SJSA1 (cell line): Measurements from ENCODE around the gene RCN2. TPM values are rescaled to one million over a fixed set of nuclear protein-coding genes. Genes with fewer than 3 reads are reported as not detected.

Experiments
- DNase-seq, 2 experiments: peaks; one replicate each; pipeline ENCODE4 v3.0.0-alpha.2; 2015 to 2020; ENCODE audit warnings: low spot score in 2 of 2, low read depth in 1 of 2
- H3K27ac ChIP-seq: fragments of 250-450 bp; sonication (Bioruptor Pico); 2 replicates; pipeline ENCODE4 v1.5.1; 2020; ENCODE audit warnings: mild to moderate bottlenecking, moderate library complexity
- H3K27me3 ChIP-seq: fragments of 250-450 bp; sonication (Bioruptor Pico); replicated peaks from 2 replicates; pipeline ENCODE4 v1.5.1; 2020; ENCODE audit warnings: mild to moderate bottlenecking, moderate library complexity
- H3K36me3 ChIP-seq: fragments of 250-450 bp; sonication (Bioruptor Pico); 2 replicates; pipeline ENCODE4 v1.5.1; 2020; ENCODE audit warnings: mild to moderate bottlenecking
- H3K4me1 ChIP-seq: fragments of 250-450 bp; sonication (Bioruptor Pico); replicated peaks from 2 replicates; pipeline ENCODE4 v1.6.1; 2021; ENCODE audit warnings: mild to moderate bottlenecking
- H3K4me3 ChIP-seq: fragments of 250-450 bp; sonication (Bioruptor Pico); 2 replicates; pipeline ENCODE4 v1.5.1; 2020; ENCODE audit warnings: mild to moderate bottlenecking
- H3K9me3 ChIP-seq: fragments of 250-450 bp; sonication (Bioruptor Pico); replicated peaks from 2 replicates; pipeline ENCODE4 v1.5.1; 2020; ENCODE audit warnings: mild to moderate bottlenecking
- total RNA-seq: library from RNA; depleted of rRNA; stranded (reverse); fragments of >200 nt; shearing (Covaris generic); gene quantifications from 2 replicates; pipeline ENCODE4 v1.2.3, GENCODE V29; 2014; rRNA removed

The RCN2 gene
- total RNA-seq, 1 experiment from 2014 or later, result 135 TPM

DNA sequence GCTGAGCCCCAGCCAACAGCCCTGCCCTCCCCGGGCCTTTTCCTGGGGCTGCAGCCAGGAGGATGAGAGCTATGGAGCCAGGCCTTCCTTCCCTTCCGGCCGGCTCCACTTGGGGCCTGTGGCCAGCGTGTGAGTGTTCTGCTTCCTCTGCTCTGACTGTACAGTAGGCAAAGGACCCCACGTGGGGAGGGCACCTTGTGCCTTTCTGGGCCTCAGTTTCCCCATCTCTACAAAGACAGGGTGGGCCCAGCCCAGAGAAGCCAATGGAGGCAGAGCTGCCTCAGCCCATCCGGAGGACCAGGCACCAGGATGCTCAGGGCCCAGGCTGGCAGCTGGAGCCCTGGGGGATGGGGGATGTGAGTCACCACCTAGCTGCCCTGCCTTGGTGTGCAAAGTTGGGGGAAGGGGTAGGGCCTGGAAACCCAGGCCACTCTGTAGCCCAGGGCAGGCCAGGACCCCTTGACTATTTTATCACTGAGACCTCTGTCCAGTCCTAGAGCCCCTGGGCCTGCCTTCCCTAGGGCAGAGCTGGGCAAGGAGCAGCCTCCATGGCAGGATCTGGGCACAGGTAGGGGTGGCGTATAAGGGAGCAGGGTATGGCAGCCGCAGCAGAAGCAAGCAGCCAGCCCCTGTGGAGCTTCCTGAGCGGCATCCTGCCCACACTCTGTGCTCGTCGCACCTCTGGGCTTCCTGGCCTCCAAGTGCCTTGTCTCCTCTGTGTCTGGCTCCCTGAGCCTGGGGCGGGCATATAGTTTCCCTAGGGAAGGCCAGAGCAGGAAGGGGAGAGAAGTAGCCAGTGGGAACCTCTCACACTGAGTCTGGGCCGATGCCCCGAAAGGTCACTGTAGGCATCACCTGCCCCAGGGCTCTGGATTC lies 65.2 kb downstream of the RCN2 start:
- Histone ChIP-seq H3K9me3 (no peaks in the 10 kb centered on the region), H3K27me3 (no peaks in the 10 kb centered on the region), H3K27ac (no peak overlapping the region), H3K4me1 (no peaks in the 10 kb centered on the region), H3K36me3 (no peaks in the 10 kb centered on the region), H3K4me3 (no peak overlapping the region)
- DNase-seq, result no peak

DNA sequence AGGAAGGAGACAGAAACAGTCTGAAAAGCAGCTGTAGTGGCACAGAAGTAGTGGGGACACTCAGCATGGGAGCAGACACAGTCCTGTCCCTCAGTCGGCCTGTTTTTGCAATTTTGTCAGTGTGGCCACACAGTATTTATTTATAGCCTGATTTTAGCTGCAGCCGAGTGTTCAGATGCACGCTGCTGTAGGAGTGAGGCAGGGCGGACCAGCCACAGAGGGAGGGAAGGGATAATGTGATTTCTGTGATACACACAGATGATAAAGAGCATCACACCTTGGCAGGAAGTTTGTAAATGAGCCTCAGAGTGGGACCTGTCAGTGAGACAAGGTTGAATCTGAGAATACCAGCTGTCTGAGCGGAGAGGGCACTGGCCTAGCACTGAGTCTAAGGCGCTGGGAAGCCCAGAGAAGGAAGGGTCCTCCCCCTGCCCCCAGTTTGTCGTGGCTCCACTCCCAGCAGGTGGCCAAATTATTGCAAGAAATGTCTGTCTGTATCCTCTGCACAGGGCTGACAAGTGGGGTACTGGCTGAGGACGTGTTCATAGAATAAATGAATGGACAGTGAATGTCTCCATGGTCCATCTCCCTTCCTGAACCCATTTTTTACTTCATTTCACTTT lies 67.2 kb downstream of the RCN2 start:
- H3K4me1 ChIP-seq, result no peaks in the 10 kb centered on the region
- no peaks in the 10 kb centered on the region for H3K27me3 ChIP-seq
- H3K4me3 ChIP-seq, result no peak overlapping the region
- H3K9me3 ChIP-seq, result no peaks in the 10 kb centered on the region
- DNase-seq, result no peak
- H3K27ac ChIP-seq, result no peak overlapping the region
- no peaks in the 10 kb centered on the region for H3K36me3 ChIP-seq

DNA sequence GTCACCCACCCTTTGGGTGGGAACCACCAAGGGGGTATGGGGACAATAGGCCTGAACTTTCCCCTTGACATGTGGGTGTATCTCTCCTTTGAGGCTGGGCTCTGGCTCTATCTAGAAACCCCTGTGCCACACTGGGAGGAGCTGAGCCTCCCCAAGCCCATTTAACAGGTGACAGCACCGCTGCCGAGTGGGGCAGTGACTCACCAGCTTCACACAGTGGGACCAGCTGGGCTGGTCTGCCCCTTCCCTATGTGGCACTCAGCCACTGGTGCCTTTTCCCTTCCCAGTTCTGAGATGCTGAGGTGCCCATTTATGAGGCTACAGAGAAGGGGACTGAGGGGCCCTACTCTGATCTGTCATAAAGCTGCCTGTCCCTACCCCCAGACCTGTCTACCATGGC lies 68.4 kb downstream of the RCN2 start:
- Histone ChIP-seq H3K27ac (no peak overlapping the region), H3K4me3 (no peak overlapping the region), H3K36me3 (no peaks in the 10 kb centered on the region), H3K9me3 (no peaks in the 10 kb centered on the region), H3K27me3 (no peaks in the 10 kb centered on the region), H3K4me1 (no peaks in the 10 kb centered on the region)
- DNase-seq, result no peak

DNA sequence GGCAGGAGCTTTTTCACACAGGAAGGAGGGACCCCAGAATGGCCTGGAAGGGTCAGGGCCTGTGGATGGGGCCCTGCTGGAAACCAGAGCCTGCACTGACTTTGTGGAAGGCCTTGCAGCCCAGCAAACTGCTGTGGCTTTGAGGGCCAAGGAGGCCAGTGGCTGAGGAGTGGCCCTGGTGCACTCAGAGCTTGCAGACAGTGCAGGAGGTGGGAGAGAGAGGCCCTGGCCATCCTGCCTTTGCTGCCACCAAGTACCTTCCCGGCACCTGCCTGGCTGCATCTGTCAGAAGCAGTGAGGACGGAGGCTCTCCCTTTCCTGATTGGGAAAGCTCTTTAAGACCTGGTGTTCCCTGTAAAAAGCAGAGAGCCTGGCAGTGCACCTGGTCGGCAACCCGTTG lies 69.8 kb downstream of the RCN2 start:
- Histone ChIP-seq H3K4me3 (no peak overlapping the region), H3K9me3 (no peaks in the 10 kb centered on the region), H3K36me3 (no peaks in the 10 kb centered on the region), H3K27ac (no peak overlapping the region), H3K27me3 (peaks cover 8% of the 10 kb centered on the region; the same call in 1 of the 2 replicates), H3K4me1 (no peaks in the 10 kb centered on the region)
- no peak for DNase-seq

DNA sequence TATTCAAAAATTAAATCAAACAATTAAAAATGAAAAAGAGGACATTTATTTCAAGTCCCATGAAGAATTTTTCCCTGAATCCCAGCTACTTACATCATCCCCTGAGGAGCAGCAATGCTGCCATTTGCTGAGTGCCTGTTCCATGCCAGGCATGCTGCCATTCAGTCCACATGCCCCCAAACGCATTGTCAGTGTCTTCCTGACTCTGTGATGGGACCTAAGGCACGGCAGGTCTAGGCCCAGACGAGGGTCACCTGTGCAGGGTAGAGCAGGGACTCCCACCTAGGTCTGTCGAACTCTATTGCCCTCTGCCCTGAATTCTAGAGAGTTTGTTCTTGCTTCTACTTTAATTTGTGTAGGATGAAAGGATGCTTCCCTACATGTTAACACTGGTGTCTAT lies 70.4 kb downstream of the RCN2 start:
- Histone ChIP-seq H3K27me3 (peaks cover 8% of the 10 kb centered on the region; the same call in 1 of the 2 replicates), H3K4me3 (no peak overlapping the region), H3K27ac (no peak overlapping the region), H3K36me3 (no peaks in the 10 kb centered on the region), H3K4me1 (no peaks in the 10 kb centered on the region), H3K9me3 (no peaks in the 10 kb centered on the region)
- DNase-seq, result no peak

DNA sequence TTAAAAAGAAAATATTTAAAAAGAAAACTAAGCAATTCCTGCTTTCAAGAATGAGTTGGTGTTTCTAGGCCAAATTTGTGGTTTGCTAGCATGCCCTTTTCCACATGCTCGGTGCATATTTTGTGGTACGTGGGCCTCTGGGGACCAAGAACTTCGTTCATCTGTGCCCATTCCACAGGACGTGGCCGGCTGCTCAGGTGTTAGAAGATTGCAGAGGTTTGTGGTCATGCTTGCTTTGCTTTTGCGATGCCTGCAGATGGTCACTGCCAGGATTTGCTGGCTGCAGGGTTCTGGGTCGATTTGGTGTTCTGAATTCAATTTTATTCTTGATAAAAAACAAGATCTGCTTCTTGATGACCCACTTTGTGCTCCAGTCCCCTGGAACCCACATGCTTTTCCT lies 70.9 kb downstream of the RCN2 start:
- Histone ChIP-seq H3K4me1 (no peaks in the 10 kb centered on the region), H3K4me3 (no peak overlapping the region), H3K27me3 (peaks cover 8% of the 10 kb centered on the region; the same call in 1 of the 2 replicates), H3K9me3 (no peaks in the 10 kb centered on the region), H3K27ac (no peak overlapping the region), H3K36me3 (no peaks in the 10 kb centered on the region)
- DNase-seq, result no peak

DNA sequence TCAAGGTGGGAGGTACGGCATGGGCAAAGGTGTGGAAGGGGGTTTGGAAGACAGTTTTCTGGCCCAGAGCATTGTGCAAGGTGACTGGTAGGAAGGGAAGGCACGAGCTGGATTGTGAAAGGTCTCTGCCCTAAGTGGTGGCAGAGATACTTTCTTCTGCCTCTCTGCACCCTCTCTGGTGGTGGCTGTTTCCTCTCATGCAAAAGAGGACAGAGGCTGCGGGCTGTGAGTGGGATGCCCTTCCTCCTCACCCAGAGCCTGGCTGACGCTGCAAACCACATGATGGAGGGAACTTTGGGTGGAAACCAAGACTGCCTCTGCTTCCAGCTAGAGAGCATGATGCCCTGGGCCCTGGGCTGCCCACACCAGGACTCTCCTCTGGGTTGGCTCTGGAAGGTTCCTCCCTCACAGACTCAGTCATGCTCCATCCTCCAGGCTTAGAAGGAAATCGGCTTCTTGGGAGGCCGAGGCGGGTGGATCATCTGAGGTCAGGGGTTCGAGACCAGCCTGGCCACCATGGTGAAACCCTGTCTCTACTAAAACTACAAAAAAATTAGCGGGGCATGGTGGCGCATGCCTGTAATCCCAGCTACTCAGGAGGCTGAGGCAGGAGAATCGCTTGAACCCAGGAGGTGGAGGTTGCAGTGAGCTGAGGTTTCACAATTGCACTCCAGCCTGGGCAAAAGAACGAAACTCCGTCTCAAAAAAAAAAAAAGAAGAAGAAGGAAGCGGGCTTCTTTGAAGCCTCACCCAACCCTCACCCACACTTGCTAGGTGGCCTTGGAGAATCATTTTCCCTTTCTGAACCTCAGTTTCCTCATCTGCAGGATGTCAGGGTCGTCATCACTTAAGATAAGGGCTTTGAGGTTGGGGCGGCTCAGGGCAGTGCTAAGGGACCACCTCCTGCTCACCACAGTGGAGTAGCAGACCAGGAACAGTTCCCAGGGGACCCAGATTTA lies 71.7 kb downstream of the RCN2 start:
- no peak overlapping the region for H3K27ac ChIP-seq
- no peaks in the 10 kb centered on the region for H3K4me1 ChIP-seq
- H3K4me3 ChIP-seq, result no peak overlapping the region

More for the DNA sequence above, 71.7 kb downstream of the RCN2 start:
- Histone ChIP-seq H3K36me3 (no peaks in the 10 kb centered on the region), H3K9me3 (no peaks in the 10 kb centered on the region), H3K27me3 (peaks cover 8% of the 10 kb centered on the region; the same call in 1 of the 2 replicates)
- DNase-seq, result no peak

Other genes starting within 250 kb of the RCN2 start
- gene SCAPER, start 26.4 kb upstream of the RCN2 start, total RNA-seq, result 4.6 and 10.2 TPM in 2 replicates
- gene PSTPIP1, start 63.4 kb downstream of the RCN2 start, total RNA-seq, result not detected in 2 replicates
- 331 and 341 TPM in 2 replicates for gene TSPAN3, start 139.4 kb downstream of the RCN2 start, total RNA-seq